ENCODE data around the gene CDK11A. TPM values are rescaled to one million over a fixed set of nuclear protein-coding genes. Genes with fewer than 3 reads are reported as not detected.
"Not testable (repeated sequence)": the region's sequence is repeated elsewhere in the genome, so short reads cannot be mapped to it uniquely, and the experiment has no call there.

The CDK11A gene
- total RNA-seq, 2 experiments from 2014 or later = 50.9 to 90.5 TPM

DNA sequence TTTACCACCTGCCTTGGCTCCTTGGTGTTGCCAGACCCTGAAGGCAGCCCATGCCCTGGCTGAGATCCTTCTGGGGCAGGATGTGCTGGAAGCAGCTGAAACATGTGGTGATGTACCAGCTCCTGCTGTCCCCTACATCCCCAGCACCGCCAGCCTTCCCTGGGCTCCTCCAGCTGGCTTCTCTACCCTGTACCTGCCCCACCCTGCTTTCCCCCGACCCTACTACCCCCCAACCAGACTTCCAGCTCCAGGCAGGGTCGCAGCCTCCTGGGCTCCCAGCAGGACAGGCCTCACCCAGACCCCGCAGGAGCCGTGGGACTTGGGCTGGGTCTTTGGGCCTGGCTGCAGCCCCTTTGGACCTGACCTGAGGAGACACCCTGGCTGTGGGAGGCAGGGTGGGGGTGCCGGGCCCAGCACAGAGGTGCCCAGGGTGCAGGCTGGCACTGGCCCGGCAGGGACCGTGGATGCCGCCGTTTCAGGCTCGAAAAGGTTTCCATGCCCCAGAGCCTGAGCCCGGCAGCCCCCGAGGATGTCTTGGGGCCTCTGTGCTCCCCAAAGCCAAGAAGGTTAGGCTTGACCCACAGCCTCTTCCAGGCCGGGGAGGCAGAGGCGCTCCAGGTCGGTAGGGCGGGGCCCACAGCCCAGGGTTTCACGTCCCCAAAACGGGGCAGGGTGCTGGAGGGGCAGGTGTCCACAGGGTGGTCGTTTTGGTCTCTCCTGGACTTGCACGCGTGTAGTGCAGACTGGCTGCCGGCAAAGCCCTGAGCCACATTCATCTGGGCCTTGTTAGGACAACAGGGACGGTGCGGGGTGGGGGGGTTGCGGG lies 26.6 kb downstream of the CDK11A start:
- POLR2A ChIA-PET; H3K79me2 ChIP-seq (ENCODE audit: insufficient read depth, low read depth, low read length); H3K36me3 ChIP-seq (ENCODE audit: insufficient read depth, low read length); H3K9me2 ChIP-seq (ENCODE audit: insufficient read depth, low read length); DNase-seq (ENCODE audit: low spot score); H3K9me3 ChIP-seq (ENCODE audit: low read length); intact Hi-C loops (cut with micrococcal nuclease; ENCODE audit: unreplicated experiment); BruUV-seq (replicated peaks); H4K20me1 ChIP-seq (ENCODE audit: insufficient read depth, low read length); H3K4me2 ChIP-seq (ENCODE audit: low read length); H2AFZ ChIP-seq (ENCODE audit: low read length); H3K4me3 ChIP-seq (ENCODE audit: low read depth, low read length, poor library complexity, severe bottlenecking); H3K4me1 ChIP-seq (ENCODE audit: insufficient read depth, low read length, poor library complexity, severe bottlenecking); H3K27ac ChIP-seq (ENCODE audit: low read depth, low read length, poor library complexity, severe bottlenecking): not testable (repeated sequence)
- CTCF ChIA-PET (ENCODE audit: unreplicated experiment) = interaction anchor here (0.6 kb wide), 1 partner anchor 158 kb away, joined by 7 read pairs; no protein-coding TSS in a partner anchor

DNA sequence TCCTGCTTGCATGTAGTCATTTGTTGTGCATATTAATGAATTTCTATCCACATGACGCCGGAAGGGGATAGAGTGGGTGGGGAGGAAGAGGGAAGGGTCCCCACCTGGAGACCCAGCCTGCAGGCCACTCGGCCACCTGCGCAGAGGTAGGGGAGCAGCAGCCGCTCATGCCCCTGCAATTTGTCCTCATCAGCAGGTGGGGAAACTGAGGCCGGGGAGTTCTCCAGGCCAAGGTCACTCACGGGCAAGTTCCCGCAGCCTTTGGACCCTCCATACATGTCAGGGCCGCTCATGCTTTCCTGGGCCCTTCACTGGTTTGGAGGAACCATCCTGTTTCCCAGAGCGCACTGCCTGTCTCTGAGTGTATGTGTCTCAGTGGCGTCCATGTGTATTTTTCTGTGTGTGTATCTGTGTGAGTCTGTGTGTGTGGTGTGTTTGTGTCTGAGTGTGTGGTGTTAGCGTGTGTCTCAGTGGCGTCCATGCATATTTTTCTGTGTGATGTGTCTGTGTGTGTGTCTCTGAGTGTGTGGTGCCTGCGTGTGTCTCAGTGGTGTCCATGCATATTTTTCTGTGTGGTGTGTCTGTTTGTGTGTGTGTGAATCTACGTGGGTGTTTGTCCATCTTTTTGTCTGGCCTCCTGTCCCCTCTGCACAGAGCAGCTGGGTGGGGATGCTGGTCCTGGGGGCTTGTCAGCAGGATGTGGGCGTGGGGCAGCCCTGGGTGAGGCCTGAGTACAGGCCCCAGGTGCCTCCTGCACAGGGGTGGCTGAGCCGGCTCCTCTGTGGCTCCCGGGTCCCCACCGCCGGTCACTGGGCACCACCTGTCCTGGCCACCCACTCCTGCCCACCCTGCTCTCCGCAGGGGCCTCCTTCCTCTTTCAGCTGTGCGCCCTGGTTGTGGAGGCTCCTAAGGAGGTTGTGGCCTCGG lies 27.5 kb downstream of the CDK11A start:
- H3K4me2 ChIP-seq (ENCODE audit: low read length); H2AFZ ChIP-seq (ENCODE audit: low read length); H3K9me3 ChIP-seq (ENCODE audit: low read length); H3K9me2 ChIP-seq (ENCODE audit: insufficient read depth, low read length); DNase-seq (ENCODE audit: low spot score); CTCF ChIA-PET (ENCODE audit: unreplicated experiment); H4K20me1 ChIP-seq (ENCODE audit: insufficient read depth, low read length); H3K36me3 ChIP-seq (ENCODE audit: insufficient read depth, low read length); H3K79me2 ChIP-seq (ENCODE audit: insufficient read depth, low read depth, low read length); H3K4me1 ChIP-seq (ENCODE audit: insufficient read depth, low read length, poor library complexity, severe bottlenecking); POLR2A ChIA-PET; BruUV-seq (replicated peaks); H3K27ac ChIP-seq (ENCODE audit: low read depth, low read length, poor library complexity, severe bottlenecking); H3K4me3 ChIP-seq (ENCODE audit: low read depth, low read length, poor library complexity, severe bottlenecking); intact Hi-C loops (cut with micrococcal nuclease; ENCODE audit: unreplicated experiment): not testable (repeated sequence)

DNA sequence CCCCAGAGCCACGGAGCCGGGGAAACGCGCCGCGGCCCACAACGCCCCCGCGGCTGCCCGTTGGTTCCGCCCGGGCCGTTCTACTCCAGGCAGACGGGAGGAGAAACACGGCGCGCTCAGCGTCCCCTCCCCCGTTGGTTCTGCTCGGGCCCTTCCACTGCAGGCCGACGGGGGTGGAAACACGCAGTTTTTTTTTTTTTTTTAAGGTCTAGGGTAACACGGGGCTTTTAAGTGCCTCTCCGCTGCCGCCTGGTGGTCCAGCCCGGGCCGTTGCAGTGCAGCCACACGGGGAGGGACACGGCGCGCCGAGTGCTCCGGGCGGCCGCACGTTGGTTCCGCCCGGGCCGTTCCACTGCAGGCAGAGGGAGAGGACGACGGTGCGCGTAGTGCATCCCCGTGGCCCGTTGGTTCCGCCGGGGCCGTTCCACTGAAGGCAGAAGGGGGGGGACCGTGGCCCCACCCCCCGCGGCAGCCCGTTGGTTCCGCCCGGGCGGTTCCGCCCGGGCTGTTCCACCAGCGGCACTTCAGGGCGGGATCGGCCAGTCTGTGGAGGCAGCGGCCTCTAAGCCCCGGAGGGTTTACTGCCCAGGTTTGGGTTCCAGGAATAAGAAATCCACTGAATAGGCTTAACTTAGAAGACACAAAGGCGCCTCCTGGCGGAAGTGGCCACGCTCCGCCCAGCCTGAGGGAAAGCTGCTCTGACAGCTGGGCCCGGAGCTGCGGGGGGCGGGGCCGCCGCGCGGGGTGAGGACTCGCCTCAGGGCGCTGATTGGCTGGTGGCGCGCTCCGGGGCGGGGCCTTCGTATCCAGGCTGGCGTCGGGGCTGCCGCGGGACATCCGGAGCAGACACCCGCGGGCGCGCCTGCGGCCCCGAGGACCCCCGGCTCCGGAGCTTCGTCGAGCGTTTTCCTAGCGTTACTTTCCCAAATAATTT lies 31.2 kb downstream of the CDK11A start, which contains the start of gene SLC35E2B:
TSS of gene SLC35E2B (minus strand) at position 82 of the 934 bp plus-strand sequence. CDS start 16,096 bp downstream, outside the sequence.
- intact Hi-C loops (cut with micrococcal nuclease; ENCODE audit: unreplicated experiment); H3K9me3 ChIP-seq (ENCODE audit: low read length); H2AFZ ChIP-seq (ENCODE audit: low read length); H3K36me3 ChIP-seq (ENCODE audit: insufficient read depth, low read length); H3K9me2 ChIP-seq (ENCODE audit: insufficient read depth, low read length); H4K20me1 ChIP-seq (ENCODE audit: insufficient read depth, low read length); POLR2A ChIA-PET; BruUV-seq (replicated peaks); CTCF ChIA-PET (ENCODE audit: unreplicated experiment); H3K4me1 ChIP-seq (ENCODE audit: insufficient read depth, low read length, poor library complexity, severe bottlenecking); H3K79me2 ChIP-seq (ENCODE audit: insufficient read depth, low read depth, low read length): not testable (repeated sequence)
- Histone ChIP-seq H3K4me3 (ENCODE audit: low read depth, low read length, poor library complexity, severe bottlenecking) (peak within 1 kb of the TSS; percentile 69), H3K27ac (ENCODE audit: low read depth, low read length, poor library complexity, severe bottlenecking) (peak within 1 kb of the TSS; percentile 82), H3K4me2 (ENCODE audit: low read length) (peak within 1 kb of the TSS; percentile 59)
- peak; percentile 97 for DNase-seq (ENCODE audit: low spot score)
- TF ChIP-seq, protein P1, sequence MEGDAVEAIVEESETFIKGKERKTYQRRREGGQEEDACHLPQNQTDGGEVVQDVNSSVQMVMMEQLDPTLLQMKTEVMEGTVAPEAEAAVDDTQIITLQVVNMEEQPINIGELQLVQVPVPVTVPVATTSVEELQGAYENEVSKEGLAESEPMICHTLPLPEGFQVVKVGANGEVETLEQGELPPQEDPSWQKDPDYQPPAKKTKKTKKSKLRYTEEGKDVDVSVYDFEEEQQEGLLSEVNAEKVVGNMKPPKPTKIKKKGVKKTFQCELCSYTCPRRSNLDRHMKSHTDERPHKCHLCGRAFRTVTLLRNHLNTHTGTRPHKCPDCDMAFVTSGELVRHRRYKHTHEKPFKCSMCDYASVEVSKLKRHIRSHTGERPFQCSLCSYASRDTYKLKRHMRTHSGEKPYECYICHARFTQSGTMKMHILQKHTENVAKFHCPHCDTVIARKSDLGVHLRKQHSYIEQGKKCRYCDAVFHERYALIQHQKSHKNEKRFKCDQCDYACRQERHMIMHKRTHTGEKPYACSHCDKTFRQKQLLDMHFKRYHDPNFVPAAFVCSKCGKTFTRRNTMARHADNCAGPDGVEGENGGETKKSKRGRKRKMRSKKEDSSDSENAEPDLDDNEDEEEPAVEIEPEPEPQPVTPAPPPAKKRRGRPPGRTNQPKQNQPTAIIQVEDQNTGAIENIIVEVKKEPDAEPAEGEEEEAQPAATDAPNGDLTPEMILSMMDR (conservative IDR thresholded peaks at IDR 0.05; ENCODE audit: low read length) = 0 out of 2 replicates have a peak, but pooled peaks have one; percentile 21

- peak overlapping the region; percentile 59 for H3K4me2 ChIP-seq (ENCODE audit: low read length)
- not testable (repeated sequence) for H2AFZ ChIP-seq (ENCODE audit: low read length)
Observed at GRCh38 chr1:1692324-1692713, 31.8 kb downstream of the CDK11A start.

DNA sequence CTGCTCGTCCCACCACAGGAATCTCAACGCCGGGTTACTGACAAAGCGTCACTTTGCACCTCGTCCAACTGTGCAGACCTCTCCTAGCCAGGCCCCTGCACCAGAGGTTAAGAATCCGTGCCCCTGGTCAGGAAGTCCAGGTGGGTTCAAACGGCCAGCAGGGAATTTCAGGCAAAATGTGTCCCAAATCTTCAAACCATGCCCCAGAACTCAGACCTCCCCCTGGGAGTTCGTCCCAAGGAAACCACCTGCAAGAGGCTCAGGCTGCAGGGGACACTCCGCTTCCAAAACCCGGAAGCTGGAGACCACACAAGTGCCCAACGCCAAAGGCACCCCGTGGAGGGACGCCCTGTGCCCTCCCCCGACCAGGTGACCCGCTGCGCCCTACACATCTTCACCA lies 32.7 kb downstream of the CDK11A start:
- H3K4me2 ChIP-seq (ENCODE audit: low read length) = 0 out of 2 replicates have a peak overlapping the region, but pooled peaks have one; percentile 23
- POLR2A ChIA-PET = not testable (repeated sequence)

More at GRCh38 chr1:1692324-1692713, 31.8 kb downstream of the CDK11A start:
- BruUV-seq (replicated peaks); H4K20me1 ChIP-seq (ENCODE audit: insufficient read depth, low read length); H3K79me2 ChIP-seq (ENCODE audit: insufficient read depth, low read depth, low read length); intact Hi-C loops (cut with micrococcal nuclease; ENCODE audit: unreplicated experiment); H3K9me2 ChIP-seq (ENCODE audit: insufficient read depth, low read length); H3K36me3 ChIP-seq (ENCODE audit: insufficient read depth, low read length); POLR2A ChIA-PET; H3K9me3 ChIP-seq (ENCODE audit: low read length); CTCF ChIA-PET (ENCODE audit: unreplicated experiment); H3K4me1 ChIP-seq (ENCODE audit: insufficient read depth, low read length, poor library complexity, severe bottlenecking): not testable (repeated sequence)
- peak overlapping the region; percentile 69 for H3K4me3 ChIP-seq (ENCODE audit: low read depth, low read length, poor library complexity, severe bottlenecking)
- peak; percentile 87 for DNase-seq (ENCODE audit: low spot score)
- H3K27ac ChIP-seq (ENCODE audit: low read depth, low read length, poor library complexity, severe bottlenecking) = peak overlapping the region; percentile 82

More for the DNA sequence above, 32.7 kb downstream of the CDK11A start:
- H3K79me2 ChIP-seq (ENCODE audit: insufficient read depth, low read depth, low read length); H3K9me3 ChIP-seq (ENCODE audit: low read length); H2AFZ ChIP-seq (ENCODE audit: low read length); H3K27ac ChIP-seq (ENCODE audit: low read depth, low read length, poor library complexity, severe bottlenecking); intact Hi-C loops (cut with micrococcal nuclease; ENCODE audit: unreplicated experiment); BruUV-seq (replicated peaks); H4K20me1 ChIP-seq (ENCODE audit: insufficient read depth, low read length); DNase-seq (ENCODE audit: low spot score); H3K9me2 ChIP-seq (ENCODE audit: insufficient read depth, low read length); CTCF ChIA-PET (ENCODE audit: unreplicated experiment); H3K36me3 ChIP-seq (ENCODE audit: insufficient read depth, low read length); H3K4me1 ChIP-seq (ENCODE audit: insufficient read depth, low read length, poor library complexity, severe bottlenecking): not testable (repeated sequence)
- H3K4me3 ChIP-seq (ENCODE audit: low read depth, low read length, poor library complexity, severe bottlenecking) = peak overlapping the region; percentile 44
